IMR-90 (cell line): ENCODE measurements around the gene PFAS. TPM values are rescaled to one million over a fixed set of nuclear protein-coding genes. Genes with fewer than 3 reads are reported as not detected.

Experiments used
- CHD1 ChIP-seq: IDR thresholded peaks from 2 replicates; pipeline ENCODE4 v1.6.1; 2012; ENCODE audit warnings: low read depth, low read length, improper control_type of control experiment
- CTCF ChIP-seq: conservative IDR thresholded peaks from 2 replicates; pipeline ENCODE4 v1.5.1; 2012; ENCODE audit warnings: mild to moderate bottlenecking, low read depth, low read length, improper control_type of control experiment
- POLR2A ChIP-seq: IDR thresholded peaks from 2 replicates; pipeline ENCODE4 v1.6.1; 2012; ENCODE audit warnings: mild to moderate bottlenecking, low read depth, low read length
- RAD21 ChIP-seq: IDR thresholded peaks from 2 replicates; pipeline ENCODE4 v1.6.1; 2012; ENCODE audit warnings: low read length, improper control_type of control experiment
- polyA plus RNA-seq, 3 experiments: library from polyadenylated mRNA; depleted of rRNA; stranded (reverse); fragments of >200 nt; gene quantifications; 2 replicates each; pipeline ENCODE4 v1.2.3, GENCODE V29; 2012; ENCODE audit warnings: low replicate concordance in 1 of 3
- total RNA-seq: library from RNA; depleted of rRNA; stranded (reverse); fragments of >200 nt; gene quantifications from 2 replicates; pipeline ENCODE4 v1.2.3, GENCODE V29; 2012

Gene PFAS
- total and polyA plus RNA-seq, 2 of the 4 experiments (the other 2 are of a cell fraction), result 20.7 to 26.2 TPM

- no peak for TF ChIP-seq RAD21
- peak; percentile 54 for TF ChIP-seq POLR2A
- 0 out of 2 replicates have a peak, but pooled peaks have one; percentile 50 for TF ChIP-seq CHD1
- no peak for TF ChIP-seq CTCF
These were observed at the start of gene PFAS (continued) for GRCh38 chr17:8248751-8249607.
